ACC112 (cell line): ENCODE results near the gene ARL15.

ENCODE experiments used
- H2AFZ ChIP-seq: fragments of 200-600 bp; sonication (generic); one replicate; pipeline ENCODE4 v1.6.0; 2017; ENCODE audit warnings: antibody characterized with exemption, low read length; ENCODE audit not compliant: unreplicated experiment
- H3K27ac ChIP-seq: fragments of 200-600 bp; sonication (generic); 2 replicates; pipeline ENCODE4 v1.5.1; 2014; ENCODE audit warnings: low read depth, mild to moderate bottlenecking, antibody characterized with exemption, low read length, moderate library complexity
- H3K27me3 ChIP-seq: fragments of 200-600 bp; sonication (generic); 2 replicates; pipeline ENCODE4 v1.6.1; 2014; ENCODE audit warnings: mild to moderate bottlenecking, antibody characterized with exemption, low read length, moderate library complexity, mixed read lengths; ENCODE audit not compliant: insufficient read depth
- H3K36me3 ChIP-seq: fragments of 200-600 bp; sonication (generic); 2 replicates; pipeline ENCODE4 v1.6.1; 2016; ENCODE audit warnings: mild to moderate bottlenecking, antibody characterized with exemption, low read length, moderate library complexity, mixed read lengths; ENCODE audit not compliant: insufficient read depth
- H3K4me1 ChIP-seq: fragments of 200-600 bp; sonication (generic); one replicate; pipeline ENCODE4 v1.6.1; 2016; ENCODE audit warnings: low read length, mixed read lengths; ENCODE audit not compliant: insufficient read depth, unreplicated experiment, control insufficient read depth
- H3K4me3 ChIP-seq: fragments of 200-600 bp; sonication (generic); 2 replicates; pipeline ENCODE4 v1.5.1; 2014; ENCODE audit warnings: mild to moderate bottlenecking, low read depth, low read length
- H3K79me2 ChIP-seq: fragments of 200-600 bp; sonication (generic); one replicate; pipeline ENCODE4 v1.6.0; 2016; ENCODE audit warnings: low read length; ENCODE audit not compliant: control insufficient read depth, unreplicated experiment, insufficient read depth

ARL15 gene

GRCh38 chr5:54093861-54094260 is 216.5 kb downstream of the ARL15 start:
- Histone ChIP-seq H3K27ac (no peak overlapping the region), H2AFZ (no peak overlapping the region), H3K4me1 (peaks cover 10% of the 10 kb centered on the region), H3K36me3 (no peaks in the 10 kb centered on the region), H3K4me3 (no peak overlapping the region), H3K79me2 (no peaks in the 10 kb centered on the region), H3K27me3 (no peaks in the 10 kb centered on the region)

GRCh38 chr5:54093081-54093492 is 217.3 kb downstream of the ARL15 start:
- Histone ChIP-seq H3K79me2 (no peaks in the 10 kb centered on the region), H3K4me3 (no peak overlapping the region), H3K36me3 (0 out of 2 replicates have a peak, but pooled peaks cover 3% of the 10 kb centered on the region), H3K4me1 (peaks cover 16% of the 10 kb centered on the region), H2AFZ (no peak overlapping the region), H3K27me3 (no peaks in the 10 kb centered on the region), H3K27ac (no peak overlapping the region)

- peaks cover 30% of the 10 kb centered on the region for H3K4me1 ChIP-seq
- H3K27ac ChIP-seq, result peak overlapping the region; percentile 18
- H3K79me2 ChIP-seq, result no peaks in the 10 kb centered on the region
- no peak overlapping the region for H3K4me3 ChIP-seq
- no peaks in the 10 kb centered on the region for H3K27me3 ChIP-seq
- no peak overlapping the region for H2AFZ ChIP-seq
- H3K36me3 ChIP-seq, result 0 out of 2 replicates have a peak, but pooled peaks cover 3% of the 10 kb centered on the region
Observed at GRCh38 chr5:54091307-54092130, 218.9 kb downstream of the ARL15 start.

GRCh38 chr5:54090495-54091120 is 219.8 kb downstream of the ARL15 start:
- peak overlapping the region; percentile 18 for H3K27ac ChIP-seq
- H3K4me1 ChIP-seq, result peaks cover 30% of the 10 kb centered on the region
- 0 out of 2 replicates have a peak, but pooled peaks cover 3% of the 10 kb centered on the region for H3K36me3 ChIP-seq
- H3K4me3 ChIP-seq, result peak overlapping the region; percentile 9; the same call in 1 of the 2 replicates
- H3K27me3 ChIP-seq, result no peaks in the 10 kb centered on the region
- no peaks in the 10 kb centered on the region for H3K79me2 ChIP-seq
- peak overlapping the region; percentile 23 for H2AFZ ChIP-seq

GRCh38 chr5:54088081-54088480 is 222.3 kb downstream of the ARL15 start:
- Histone ChIP-seq H3K4me3 (peak overlapping the region; percentile 41; the same call in 1 of the 2 replicates), H3K27me3 (no peaks in the 10 kb centered on the region), H3K27ac (peak overlapping the region; percentile 86), H3K4me1 (peaks cover 30% of the 10 kb centered on the region), H2AFZ (peak overlapping the region; percentile 69), H3K36me3 (0 out of 2 replicates have a peak, but pooled peaks cover 3% of the 10 kb centered on the region), H3K79me2 (no peaks in the 10 kb centered on the region)

- H3K27me3 ChIP-seq, result no peaks in the 10 kb centered on the region
- H3K4me3 ChIP-seq, result peak overlapping the region; percentile 41; the same call in 1 of the 2 replicates
- H3K36me3 ChIP-seq, result 0 out of 2 replicates have a peak, but pooled peaks cover 3% of the 10 kb centered on the region
- no peaks in the 10 kb centered on the region for H3K79me2 ChIP-seq
- peak overlapping the region; percentile 86 for H3K27ac ChIP-seq
- H2AFZ ChIP-seq, result peak overlapping the region; percentile 27
- peaks cover 30% of the 10 kb centered on the region for H3K4me1 ChIP-seq
Observed at GRCh38 chr5:54087436-54087835, 222.9 kb downstream of the ARL15 start.

- no peak overlapping the region for H3K4me3 ChIP-seq
- no peak overlapping the region for H3K27ac ChIP-seq
- H3K79me2 ChIP-seq, result no peaks in the 10 kb centered on the region
- H3K4me1 ChIP-seq, result peaks cover 24% of the 10 kb centered on the region
- H3K36me3 ChIP-seq, result 0 out of 2 replicates have a peak, but pooled peaks cover 3% of the 10 kb centered on the region
- no peaks in the 10 kb centered on the region for H3K27me3 ChIP-seq
- H2AFZ ChIP-seq, result no peak overlapping the region
Observed at GRCh38 chr5:54086191-54086590, 224.2 kb downstream of the ARL15 start.

GRCh38 chr5:54084696-54085095 is 225.7 kb downstream of the ARL15 start:
- Histone ChIP-seq H3K27me3 (no peaks in the 10 kb centered on the region), H3K36me3 (0 out of 2 replicates have a peak, but pooled peaks cover 3% of the 10 kb centered on the region), H2AFZ (no peak overlapping the region), H3K27ac (no peak overlapping the region), H3K4me3 (no peak overlapping the region), H3K79me2 (no peaks in the 10 kb centered on the region), H3K4me1 (peaks cover 20% of the 10 kb centered on the region)

- peaks cover 20% of the 10 kb centered on the region for H3K4me1 ChIP-seq
- H3K27ac ChIP-seq, result no peak overlapping the region
- H3K79me2 ChIP-seq, result no peaks in the 10 kb centered on the region
- no peak overlapping the region for H2AFZ ChIP-seq
- no peaks in the 10 kb centered on the region for H3K27me3 ChIP-seq
- H3K4me3 ChIP-seq, result no peak overlapping the region
- 0 out of 2 replicates have a peak, but pooled peaks cover 3% of the 10 kb centered on the region for H3K36me3 ChIP-seq
Observed at GRCh38 chr5:54083851-54084250, 226.5 kb downstream of the ARL15 start.

- H3K27ac ChIP-seq, result no peak overlapping the region
Observed at GRCh38 chr5:54083245-54083644, 227.1 kb downstream of the ARL15 start.

More at GRCh38 chr5:54083245-54083644, 227.1 kb downstream of the ARL15 start:
- no peaks in the 10 kb centered on the region for H3K79me2 ChIP-seq
- peaks cover 16% of the 10 kb centered on the region for H3K4me1 ChIP-seq
- no peak overlapping the region for H3K4me3 ChIP-seq
- H2AFZ ChIP-seq, result no peak overlapping the region
- H3K27me3 ChIP-seq, result no peaks in the 10 kb centered on the region
- H3K36me3 ChIP-seq, result no peaks in the 10 kb centered on the region
